WTC11 (cell line): ENCODE measurements around the gene MAMSTR. TPM values are rescaled to one million over a fixed set of nuclear protein-coding genes. Genes with fewer than 3 reads are reported as not detected.

Experiments
- ATAC-seq: fragments of 200-7000 bp; cut with Tn5 transposase; 2 replicates; pipeline ENCODE4 v1.10.0; 2021; ENCODE audit warnings: mild to moderate bottlenecking, moderate library complexity
- CTCF ChIA-PET: fragments of 300-600 bp; sonication (Branson Sonifier 250); formaldehyde crosslinking; loops from one replicate; lab custom pipeline; 2021; ENCODE audit warnings: antibody characterized with exemption; lab: Charles Lee
- POLR2A ChIA-PET: fragments of 350-600 bp; sonication (Branson Sonifier 250); formaldehyde crosslinking; loops from one replicate; lab custom pipeline; 2021; ENCODE audit warnings: antibody characterized with exemption; lab: Charles Lee
- DNase-seq: peaks from one replicate; pipeline ENCODE4 v3.0.0; 2021; ENCODE audit warnings: low spot score
- H3K27ac Mint-ChIP-seq: 2 replicates; pipeline ENCODE4 v1.8.0; 2021; ENCODE audit warnings: mixed read lengths
- H3K27me3 Mint-ChIP-seq: 2 replicates; pipeline ENCODE4 v1.8.0; 2021; ENCODE audit warnings: low read depth, mild to moderate bottlenecking, moderate library complexity, mixed read lengths
- H3K36me3 Mint-ChIP-seq: 2 replicates; pipeline ENCODE4 v1.8.0; 2021; ENCODE audit warnings: mixed read lengths
- H3K4me1 Mint-ChIP-seq: 2 replicates; pipeline ENCODE4 v1.8.0; 2022; ENCODE audit warnings: mixed read lengths
- H3K4me3 Mint-ChIP-seq: 2 replicates; pipeline ENCODE4 v1.8.0; 2021; ENCODE audit warnings: mild to moderate bottlenecking, moderate library complexity, mixed read lengths
- H3K9me3 Mint-ChIP-seq: 2 replicates; pipeline ENCODE4 v1.8.0; 2021; ENCODE audit warnings: mixed read lengths
- ARID4B ChIP-seq: sonication (generic); formaldehyde crosslinking; IDR thresholded peaks from 2 replicates; pipeline ENCODE4 v1.8.0; 2023; ENCODE audit warnings: missing genetic modification reagents, mild to moderate bottlenecking, borderline replicate concordance
- CDX4 ChIP-seq: fragments of 250-450 bp; sonication (Bioruptor Pico); IDR thresholded peaks from 2 replicates; pipeline ENCODE4 v1.9.0; 2021; ENCODE audit warnings: moderate library complexity, mild to moderate bottlenecking, inconsistent platforms, borderline replicate concordance
- CREB1 ChIP-seq: sonication (generic); formaldehyde crosslinking; IDR thresholded peaks from 2 replicates; pipeline ENCODE4 v1.8.0; 2023; ENCODE audit warnings: mild to moderate bottlenecking, missing genetic modification reagents
- EMX1 ChIP-seq: fragments of 250-450 bp; sonication (Bioruptor Pico); IDR thresholded peaks from 2 replicates; pipeline ENCODE4 v1.8.0; 2021; ENCODE audit warnings: mild to moderate bottlenecking
- IRF1 ChIP-seq: sonication (generic); formaldehyde crosslinking; IDR thresholded peaks from 2 replicates; pipeline ENCODE4 v1.8.0; 2023; ENCODE audit warnings: missing genetic modification reagents
- JAZF1 ChIP-seq: fragments of 250-450 bp; sonication (Bioruptor Pico); IDR thresholded peaks from 2 replicates; pipeline ENCODE4 v1.9.0; 2021; ENCODE audit warnings: moderate library complexity, mild to moderate bottlenecking, inconsistent platforms
- OVOL2 ChIP-seq: fragments of 250-450 bp; sonication (Bioruptor Pico); IDR thresholded peaks from 2 replicates; pipeline ENCODE4 v1.9.0; 2021; ENCODE audit warnings: mild to moderate bottlenecking, borderline replicate concordance
- RELA ChIP-seq: sonication (generic); formaldehyde crosslinking; IDR thresholded peaks from 2 replicates; pipeline ENCODE4 v1.8.1; 2022; ENCODE audit warnings: missing genetic modification reagents, mild to moderate bottlenecking, borderline replicate concordance
- RORB ChIP-seq: fragments of 250-450 bp; sonication (Bioruptor Pico); IDR thresholded peaks from 2 replicates; pipeline ENCODE4 v1.9.0; 2021; ENCODE audit warnings: mild to moderate bottlenecking
- SP1 ChIP-seq: sonication (generic); formaldehyde crosslinking; conservative IDR thresholded peaks from 2 replicates; pipeline ENCODE4 v1.8.1; 2022; ENCODE audit warnings: missing genetic modification reagents
- ZBTB43 ChIP-seq: sonication (generic); formaldehyde crosslinking; IDR thresholded peaks from 2 replicates; pipeline ENCODE4 v1.8.1; 2023; ENCODE audit warnings: mild to moderate bottlenecking, missing genetic modification reagents
- ZMAT4 ChIP-seq: fragments of 250-450 bp; sonication (Bioruptor Pico); IDR thresholded peaks from 2 replicates; pipeline ENCODE4 v1.9.0; 2021; ENCODE audit warnings: mild to moderate bottlenecking
- ZNF121 ChIP-seq: sonication (generic); formaldehyde crosslinking; IDR thresholded peaks from 2 replicates; pipeline ENCODE4 v1.8.0; 2023; ENCODE audit warnings: missing genetic modification reagents
- ZNF219 ChIP-seq: sonication (generic); formaldehyde crosslinking; IDR thresholded peaks from 2 replicates; pipeline ENCODE4 v1.8.0; 2023; ENCODE audit warnings: missing genetic modification reagents, mild to moderate bottlenecking, borderline replicate concordance
- ZNF232 ChIP-seq: sonication (generic); formaldehyde crosslinking; IDR thresholded peaks from 2 replicates; pipeline ENCODE4 v1.8.0; 2022; ENCODE audit warnings: mild to moderate bottlenecking, missing genetic modification reagents
- ZNF281 ChIP-seq: sonication (generic); formaldehyde crosslinking; IDR thresholded peaks from 2 replicates; pipeline ENCODE4 v1.8.0; 2023; ENCODE audit warnings: mild to moderate bottlenecking, missing genetic modification reagents
- ZNF396 ChIP-seq: fragments of 250-450 bp; sonication (Bioruptor Pico); IDR thresholded peaks from 2 replicates; pipeline ENCODE4 v1.8.0; 2021; ENCODE audit warnings: mild to moderate bottlenecking, moderate library complexity, borderline replicate concordance
- ZNF416 ChIP-seq: fragments of 250-450 bp; sonication (Bioruptor Pico); IDR thresholded peaks from 2 replicates; pipeline ENCODE4 v1.9.0; 2021; ENCODE audit warnings: mild to moderate bottlenecking, inconsistent platforms
- total RNA-seq: library from RNA; stranded (reverse); gene quantifications from 3 replicates; pipeline ENCODE4 v1.2.3, GENCODE V29; 2021
- TF ChIP-seq, protein P1 (sequence below): fragments of 250-450 bp; sonication (Bioruptor Pico); conservative IDR thresholded peaks from 2 replicates; pipeline ENCODE4 v1.9.0; 2021; ENCODE audit warnings: mild to moderate bottlenecking

Gene MAMSTR
- total RNA-seq, 1 experiment from 2014 or later: 1.4 TPM

DNA sequence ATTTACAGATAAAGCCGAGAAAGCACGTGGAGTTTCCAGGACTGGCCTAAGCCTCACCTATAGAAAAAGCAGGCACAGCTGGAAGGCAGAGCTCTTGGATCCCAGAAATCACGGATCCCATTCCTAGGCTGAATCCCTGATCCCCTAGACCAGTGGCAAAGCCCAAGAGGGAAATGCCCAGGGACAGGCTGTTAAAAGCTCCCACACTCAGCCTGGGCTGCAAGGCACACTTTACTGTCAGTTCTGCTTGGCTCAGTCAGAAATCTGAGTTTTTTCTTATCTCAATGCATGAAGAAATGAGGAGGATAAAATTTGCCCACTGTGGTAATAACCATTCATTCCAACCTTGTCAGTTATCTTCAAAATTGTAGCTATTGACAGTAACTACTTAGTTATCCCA, 31.7 kb downstream of the MAMSTR start:
- H3K27ac Mint-ChIP-seq: no peak overlapping the region

More for the DNA sequence above, 31.7 kb downstream of the MAMSTR start:
- ATAC-seq: no peak
- ChIA-PET POLR2A (no interaction called here), CTCF (interaction anchor here (0.7 to 1.0 kb wide), 2 partner anchors 12 to 51 kb away, joined by 3 read pairs; no protein-coding TSS in a partner anchor)
- Mint-ChIP-seq H3K4me3 (no peak overlapping the region), H3K27me3 (no peaks in the 10 kb centered on the region; the same call in none of the 2 replicates), H3K36me3 (no peaks in the 10 kb centered on the region), H3K9me3 (no peaks in the 10 kb centered on the region), H3K4me1 (no peaks in the 10 kb centered on the region)
- TF ChIP-seq ZNF232 (CRISPR knock-in tag) (no peak), ZNF416 (no peak), RELA (no peak), ZMAT4 (CRISPR knock-in tag) (no peak), SP1 (CRISPR knock-in tag) (no peak), ZBTB43 (CRISPR knock-in tag) (no peak), JAZF1 (CRISPR knock-in tag) (no peak), ZNF396 (CRISPR knock-in tag) (no peak), EMX1 (CRISPR knock-in tag) (no peak), ZNF281 (CRISPR knock-in tag) (no peak), OVOL2 (CRISPR knock-in tag) (no peak), ARID4B (no peak), CREB1 (CRISPR knock-in tag) (no peak), ZNF121 (CRISPR knock-in tag) (no peak), CDX4 (no peak), IRF1 (CRISPR knock-in tag) (no peak), RORB (no peak), ZNF219 (no peak)
- TF ChIP-seq, protein P1, sequence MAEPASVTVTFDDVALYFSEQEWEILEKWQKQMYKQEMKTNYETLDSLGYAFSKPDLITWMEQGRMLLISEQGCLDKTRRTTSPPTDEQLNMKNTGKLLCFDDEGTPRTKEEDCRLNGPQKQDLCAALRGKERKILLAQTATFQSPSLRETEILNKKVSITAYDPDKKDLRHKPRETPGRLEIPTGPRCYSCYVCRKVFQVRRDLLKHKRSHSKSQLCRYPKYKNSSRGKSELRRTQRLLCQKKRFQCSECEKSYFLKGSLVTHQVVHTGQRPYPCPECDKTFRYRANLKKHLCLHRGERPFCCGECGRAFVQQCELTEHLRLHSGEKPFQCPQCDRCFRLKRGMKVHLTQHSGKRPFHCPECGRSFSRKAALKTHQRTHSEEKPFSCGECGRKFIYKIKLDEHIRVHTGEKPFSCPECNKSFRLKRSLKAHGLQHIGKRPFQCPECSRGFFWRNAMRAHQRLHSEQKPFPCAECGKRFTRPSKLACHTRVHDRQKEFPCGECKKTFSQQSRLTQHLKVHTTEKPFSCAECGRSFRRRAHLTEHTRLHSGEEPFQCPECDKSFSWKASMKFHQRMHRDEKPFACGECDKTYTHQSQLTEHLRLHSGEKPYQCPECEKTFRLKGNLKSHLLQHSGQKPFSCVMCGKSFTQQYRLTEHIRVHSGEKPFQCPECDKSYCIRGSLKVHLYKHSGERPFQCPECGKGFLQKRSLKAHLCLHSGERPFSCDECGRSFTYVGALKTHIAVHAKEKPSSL (CRISPR knock-in tag): no peak
- no peak for DNase-seq
